LHCN-M2 (cell line): ENCODE results near the gene STMP1. TPM values are rescaled to one million over a fixed set of nuclear protein-coding genes. Genes with fewer than 3 reads are reported as not detected.
"Not testable (repeated sequence)": the region's sequence is repeated elsewhere in the genome, so short reads cannot be mapped to it uniquely, and the experiment has no call there.

ENCODE experiments used
- DNase-seq: peaks from one replicate; pipeline ENCODE4 v3.0.0-alpha.2; 2012; ENCODE audit warnings: low read depth
- polyA plus RNA-seq: library from polyadenylated mRNA; unstranded; fragments of >200 nt; gene quantifications from one replicate; pipeline ENCODE4 v1.2.1, GENCODE V29; 2012; ENCODE audit warnings: missing spikeins
- total RNA-seq: library from RNA; depleted of rRNA; stranded (reverse); fragments of >200 nt; gene quantifications from 2 replicates; pipeline ENCODE4 v1.2.3, GENCODE V29; 2014; rRNA removed

The STMP1 gene
- total RNA-seq, result 21.6 and 26.7 TPM in 2 replicates
- 64.1 TPM for polyA plus RNA-seq

DNA sequence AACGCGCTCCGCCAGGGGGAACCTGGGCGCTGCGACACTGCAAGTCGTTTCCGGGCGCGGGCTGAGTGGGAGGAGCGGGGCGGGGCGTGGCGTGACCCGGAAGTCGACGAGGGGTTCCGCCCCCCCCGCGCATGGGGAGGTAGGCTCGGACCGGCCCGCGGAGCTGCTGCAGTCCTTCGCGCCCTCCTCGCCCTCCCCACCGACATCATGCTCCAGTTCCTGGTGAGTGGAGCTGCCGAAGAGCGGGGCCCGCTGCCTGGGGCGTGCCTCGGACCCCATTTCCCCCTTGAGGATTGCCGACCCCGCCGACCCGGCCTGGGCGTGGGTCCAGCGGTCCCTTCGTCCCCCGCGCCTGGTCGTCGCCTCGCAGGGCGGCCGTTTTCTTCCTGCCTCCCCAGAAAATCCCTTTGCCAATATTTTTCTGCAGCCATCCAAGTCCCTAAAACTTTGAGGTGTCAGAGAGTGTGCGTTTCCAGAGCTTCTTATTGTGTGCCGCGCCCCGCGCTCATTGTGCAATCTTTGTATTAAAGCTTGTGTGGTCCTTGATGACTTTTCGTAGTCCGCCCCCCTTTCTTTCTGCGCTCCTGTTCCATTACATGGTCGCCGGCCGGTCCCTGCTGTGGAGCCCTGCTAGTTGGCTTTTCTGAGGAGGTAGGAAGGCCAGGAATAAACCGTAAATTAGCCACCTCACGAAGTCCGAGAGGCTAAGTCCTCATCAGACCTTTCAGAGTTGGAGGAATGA lies at the start of gene STMP1:
Gene STMP1 (plus strand): TSS at position 142 of the 742 bp plus-strand sequence.
- DNase-seq, result peak; percentile 95

GRCh38 chr7:135616136-135616535 lies 46.2 kb upstream of the STMP1 start:
- DNase-seq, result no peak

- DNase-seq, result no peak
Measured at GRCh38 chr7:135617781-135618180, 44.5 kb upstream of the STMP1 start.

GRCh38 chr7:135618510-135618909 lies 43.8 kb upstream of the STMP1 start:
- no peak for DNase-seq

DNA sequence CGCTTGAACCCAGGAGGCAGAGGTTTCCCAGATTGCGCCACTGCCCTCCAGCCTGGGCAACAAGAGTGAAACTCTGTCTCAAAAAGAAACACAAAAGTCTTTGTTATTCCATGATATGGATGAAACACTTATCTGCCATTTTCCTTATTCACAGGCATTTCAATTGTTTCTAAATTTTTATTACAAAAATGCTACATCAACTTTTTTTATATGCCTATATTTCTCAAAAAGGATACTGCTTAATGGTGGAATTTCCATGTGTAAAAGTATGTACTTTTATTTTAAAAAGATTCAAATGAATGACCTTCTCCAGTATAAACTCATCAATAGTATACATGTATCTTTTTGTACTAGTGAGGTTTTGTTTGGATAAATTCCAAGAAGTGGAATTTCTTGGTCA lies 41.9 kb upstream of the STMP1 start:
- no peak for DNase-seq

GRCh38 chr7:135620980-135621850 lies 41.1 kb upstream of the STMP1 start:
- peak; percentile 92 for DNase-seq

- DNase-seq, result no peak
Measured at GRCh38 chr7:135634191-135634878, 28.0 kb upstream of the STMP1 start.

- not testable (repeated sequence) for DNase-seq
Measured at GRCh38 chr7:135639690-135640089, 22.6 kb upstream of the STMP1 start.

DNA sequence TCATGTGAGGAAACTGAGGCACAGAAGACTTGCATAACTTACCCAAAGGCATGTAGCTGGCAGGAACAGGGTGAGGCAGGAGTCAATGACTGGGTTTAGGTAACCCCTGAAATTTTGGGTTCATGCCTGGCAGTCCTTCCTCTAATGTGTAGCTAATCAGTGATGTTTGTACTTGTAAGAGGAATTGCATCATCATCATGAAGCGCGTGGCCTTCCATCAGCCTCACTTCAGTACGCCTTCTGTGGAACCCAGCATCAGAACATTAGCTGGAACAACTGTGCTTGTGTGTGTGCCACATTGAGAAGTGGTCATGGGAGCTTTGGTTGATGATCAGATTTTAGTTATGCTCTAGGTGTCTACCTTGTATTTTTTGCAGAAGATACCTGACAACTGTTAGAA lies 18.2 kb upstream of the STMP1 start:
- DNase-seq, result no peak

DNA sequence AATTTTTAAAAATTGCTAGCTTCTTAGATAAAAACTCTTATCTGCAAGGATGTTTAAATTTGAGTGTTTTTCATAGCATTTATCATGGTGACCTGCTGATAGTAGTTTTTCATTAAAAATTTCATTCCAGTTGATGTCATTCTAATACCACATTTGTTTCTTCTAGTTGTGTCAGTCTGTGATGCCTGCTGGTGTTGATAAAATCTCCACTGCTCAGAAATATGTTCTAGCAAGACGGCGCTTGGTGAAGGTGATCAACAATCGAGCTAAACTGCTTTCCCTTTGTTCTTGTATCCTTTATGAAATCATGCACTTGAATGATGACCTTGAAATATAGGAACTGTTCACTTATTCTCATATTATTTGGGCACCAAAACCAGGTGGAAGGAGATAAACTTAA lies 17.6 kb upstream of the STMP1 start:
- no peak for DNase-seq

GRCh38 chr7:135645296-135645904 lies 16.9 kb upstream of the STMP1 start:
- DNase-seq, result peak; percentile 50

- DNase-seq, result no peak
Measured at GRCh38 chr7:135647755-135648154, 14.6 kb upstream of the STMP1 start.

DNA sequence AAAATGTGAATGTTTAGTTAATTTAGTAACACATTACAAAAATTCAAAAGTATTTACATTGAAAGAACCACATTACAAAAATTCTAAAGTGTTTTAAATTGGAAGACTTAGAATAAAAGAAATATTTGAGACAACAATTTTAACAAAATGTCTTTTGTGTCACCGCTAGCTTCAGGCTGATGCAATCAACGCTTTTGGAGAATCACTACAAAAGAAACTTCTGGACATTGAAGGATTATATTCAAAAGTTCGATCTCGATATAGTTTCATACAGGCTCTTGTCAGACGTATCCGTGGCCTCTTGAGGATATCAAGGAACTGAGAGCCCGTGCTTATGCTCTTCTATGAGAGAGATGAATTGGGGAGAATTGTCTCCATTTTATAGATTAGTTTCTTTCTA lies 14.1 kb upstream of the STMP1 start:
- no peak for DNase-seq

GRCh38 chr7:135650831-135651573 lies 11.3 kb upstream of the STMP1 start:
- no peak for DNase-seq

DNA sequence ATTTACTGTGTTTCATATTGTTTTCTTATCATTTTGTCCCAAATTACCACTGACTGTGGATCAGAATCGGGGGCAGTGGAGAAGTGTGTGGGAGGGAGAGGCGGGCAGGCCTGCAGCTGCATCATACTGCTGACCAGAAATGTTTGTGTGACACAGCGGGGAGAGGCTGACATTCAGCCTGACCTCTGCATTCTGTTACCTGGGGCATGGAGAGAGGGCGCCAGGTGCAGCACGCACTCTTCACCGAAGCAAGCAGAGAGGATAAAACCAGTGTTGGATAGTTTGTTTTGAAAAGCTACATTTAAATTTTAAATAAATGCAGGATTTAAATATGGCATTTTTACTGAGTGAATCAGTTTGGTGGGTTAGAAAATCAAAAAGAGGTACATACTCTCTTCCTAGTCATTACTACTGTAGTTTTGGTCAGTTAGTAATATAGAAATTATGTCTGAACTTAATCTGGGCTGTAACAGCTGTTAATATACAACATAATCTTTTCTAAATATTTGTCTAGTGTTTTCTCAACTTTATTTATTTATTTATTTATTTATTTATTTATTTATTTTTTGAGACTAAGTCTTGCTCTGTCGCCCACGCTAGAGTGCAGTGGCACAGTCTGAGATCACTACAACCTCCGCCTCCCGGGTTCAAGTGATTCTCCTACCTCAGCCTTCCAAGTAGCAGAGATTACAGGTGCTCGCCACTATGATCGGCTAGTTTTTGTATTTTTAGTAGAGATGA lies 8.8 kb upstream of the STMP1 start:
- peak; percentile 43 for DNase-seq

- DNase-seq, result no peak
Measured at GRCh38 chr7:135658564-135658963, 3.8 kb upstream of the STMP1 start.

DNA sequence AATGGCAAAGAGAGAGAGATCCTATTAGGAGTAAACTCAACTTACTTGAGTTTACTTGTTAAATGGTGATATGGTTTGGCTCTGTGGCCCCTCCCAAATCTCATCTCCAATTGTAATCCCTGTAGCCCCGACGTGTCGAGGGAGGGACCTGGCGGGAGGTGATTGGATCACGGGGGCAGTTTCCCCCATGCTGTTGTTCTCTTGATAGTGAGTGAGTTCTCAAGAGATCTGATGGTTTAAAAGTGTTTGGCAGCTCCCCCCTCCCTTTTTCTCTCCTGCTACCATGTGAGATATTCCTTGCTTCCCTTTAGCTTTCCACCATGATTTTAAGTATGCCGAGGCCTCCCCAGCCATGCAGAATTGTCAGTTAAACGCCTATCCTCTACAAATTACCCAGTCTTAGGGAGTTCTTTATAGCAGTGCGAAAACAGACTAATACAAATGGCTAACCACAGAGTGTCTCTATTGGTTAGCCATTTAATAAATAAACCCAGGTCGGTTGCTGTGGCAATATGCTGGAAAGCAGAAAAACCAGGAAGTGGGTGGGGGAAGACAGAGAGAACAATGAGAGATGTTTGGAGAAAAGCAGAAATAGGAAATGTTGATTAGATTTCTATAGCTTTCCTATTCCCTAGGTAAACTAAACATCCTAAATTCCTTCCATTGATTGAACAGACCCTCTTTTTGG lies 3.0 kb upstream of the STMP1 start:
- DNase-seq, result no peak

DNA sequence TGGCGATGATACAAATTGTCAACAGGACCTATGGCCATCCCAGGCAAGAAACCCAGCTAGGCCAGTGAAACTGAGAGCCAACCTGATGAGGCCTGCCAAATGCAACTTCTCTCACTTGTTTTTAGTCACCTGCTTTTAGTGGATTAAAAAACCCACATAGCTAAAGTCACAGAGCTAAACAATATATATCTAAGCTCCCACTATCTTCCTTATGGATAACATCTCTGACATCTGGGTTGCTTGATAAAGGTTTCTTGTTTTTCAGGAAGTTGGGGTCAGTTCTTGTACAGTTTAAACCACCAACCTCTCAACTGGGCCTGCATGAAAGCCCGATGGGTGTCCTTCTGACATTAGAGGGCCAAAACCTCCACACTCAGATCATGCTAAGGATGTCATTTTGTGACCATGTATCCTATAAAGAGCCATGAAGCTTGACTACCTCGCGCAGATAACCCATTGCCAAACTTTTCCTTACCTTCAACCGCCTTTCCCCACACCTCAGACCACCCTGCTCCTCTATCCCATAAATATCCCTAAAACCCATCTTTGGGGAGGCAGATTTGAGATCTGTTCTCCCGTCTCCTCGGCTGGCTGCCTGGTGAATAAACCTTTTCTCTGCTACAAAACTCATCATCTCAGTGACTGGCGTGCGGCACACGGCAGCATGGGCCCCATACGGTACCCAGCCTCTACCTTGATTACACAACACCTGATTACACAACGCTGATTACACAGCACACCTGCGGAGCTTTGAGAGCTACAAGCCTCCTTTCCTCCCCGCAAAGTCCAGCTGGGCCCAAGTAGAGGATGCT lies 797 bp upstream of the STMP1 start:
- DNase-seq, result no peak

GRCh38 chr7:135662123-135662372 lies 266 bp upstream of the STMP1 start:
- DNase-seq, result no peak
